IPS-18c (cell line): Measurements from ENCODE around the gene TEF.

Experiments
- H3K4me3 ChIP-seq: 2 replicates; pipeline ENCODE4 v1.7.0; 2013; ENCODE audit warnings: low read depth, mild to moderate bottlenecking, low read length, moderate library complexity; ENCODE audit not compliant: insufficient read depth
- H3K9me3 ChIP-seq: one replicate; pipeline ENCODE4 v1.6.1; 2013; ENCODE audit warnings: mild to moderate bottlenecking, low read length, moderate library complexity; ENCODE audit not compliant: control insufficient read depth, insufficient read depth

Gene TEF

GRCh38 chr22:41367039-41367679 is 14.6 kb upstream of the TEF start:
- no peak overlapping the region for H3K4me3 ChIP-seq
- H3K9me3 ChIP-seq = no peaks in the 10 kb centered on the region

GRCh38 chr22:41367680-41368542 is 13.8 kb upstream of the TEF start:
- no peaks in the 10 kb centered on the region for H3K9me3 ChIP-seq
- H3K4me3 ChIP-seq = no peak overlapping the region

GRCh38 chr22:41368543-41369423 is 13.0 kb upstream of the TEF start:
- no peak overlapping the region for H3K4me3 ChIP-seq
- no peaks in the 10 kb centered on the region for H3K9me3 ChIP-seq

- Histone ChIP-seq H3K9me3 (no peaks in the 10 kb centered on the region), H3K4me3 (no peak overlapping the region)
Observed at GRCh38 chr22:41369424-41369745, 12.4 kb upstream of the TEF start.

GRCh38 chr22:41369837-41370236 is 11.9 kb upstream of the TEF start:
- H3K4me3 ChIP-seq = no peak overlapping the region

GRCh38 chr22:41377846-41378245 is 3.9 kb upstream of the TEF start:
- Histone ChIP-seq H3K4me3 (no peak overlapping the region), H3K9me3 (no peaks in the 10 kb centered on the region)

More at GRCh38 chr22:41369837-41370236, 11.9 kb upstream of the TEF start:
- H3K9me3 ChIP-seq = no peaks in the 10 kb centered on the region

- H3K4me3 ChIP-seq = peak overlapping the region; percentile 63
- H3K9me3 ChIP-seq = no peaks in the 10 kb centered on the region
Observed at GRCh38 chr22:41380993-41381328, 781 bp upstream of the TEF start.

- H3K9me3 ChIP-seq = no peaks in the 10 kb centered on the region
- peak overlapping the region; percentile 75 for H3K4me3 ChIP-seq
Observed at GRCh38 chr22:41382098-41382578, 396 bp downstream of the TEF start.

GRCh38 chr22:41382610-41383009 is 868 bp downstream of the TEF start:
- H3K9me3 ChIP-seq = no peaks in the 10 kb centered on the region
- peak overlapping the region; percentile 75 for H3K4me3 ChIP-seq

GRCh38 chr22:41383085-41383484 is 1.3 kb downstream of the TEF start:
- peak overlapping the region; percentile 75; the same call in 1 of the 2 replicates for H3K4me3 ChIP-seq
- H3K9me3 ChIP-seq = no peaks in the 10 kb centered on the region

- no peak overlapping the region for H3K4me3 ChIP-seq
- H3K9me3 ChIP-seq = no peaks in the 10 kb centered on the region
Observed at GRCh38 chr22:41384128-41384527, 2.4 kb downstream of the TEF start.

GRCh38 chr22:41387341-41387740 is 5.6 kb downstream of the TEF start:
- no peak overlapping the region for H3K4me3 ChIP-seq
- H3K9me3 ChIP-seq = no peaks in the 10 kb centered on the region

- Histone ChIP-seq H3K4me3 (no peak overlapping the region), H3K9me3 (no peaks in the 10 kb centered on the region)
Observed at GRCh38 chr22:41394012-41394356, 12.2 kb downstream of the TEF start.

GRCh38 chr22:41395531-41396240 is 13.9 kb downstream of the TEF start:
- no peak overlapping the region for H3K4me3 ChIP-seq
- no peaks in the 10 kb centered on the region for H3K9me3 ChIP-seq

GRCh38 chr22:41397143-41397811 is 15.5 kb downstream of the TEF start:
- no peaks in the 10 kb centered on the region for H3K9me3 ChIP-seq
- H3K4me3 ChIP-seq = no peak overlapping the region

- no peak overlapping the region for H3K4me3 ChIP-seq
Observed at GRCh38 chr22:41398921-41399320, 17.2 kb downstream of the TEF start.

More at GRCh38 chr22:41398921-41399320, 17.2 kb downstream of the TEF start:
- H3K9me3 ChIP-seq = no peaks in the 10 kb centered on the region
